ENCODE data around the gene FTO. TPM values are rescaled to one million over a fixed set of nuclear protein-coding genes. Genes with fewer than 3 reads are reported as not detected.

Gene FTO
- total and polyA plus RNA-seq, 4 donors, result 12.2 to 145 (median 57.7) TPM

- Histone ChIP-seq H3K27ac (ENCODE audit: low read depth in 1 of 2, low read length in 1 of 2) (no peak overlapping the region), H3K36me3 (ENCODE audit: control insufficient read depth in 4 of 4, insufficient read depth in 4 of 4, low read length in 4 of 4) (peaks cover 5 to 14% (median 9%) of the 10 kb centered on the region in 4 donors), H3K4me1 (ENCODE audit: control insufficient read depth in 5 of 5, insufficient read depth in 5 of 5, low read length in 5 of 5) (peaks cover 0 to 2% (median 0%) of the 10 kb centered on the region in 5 donors), H3K9me3 (ENCODE audit: control insufficient read depth in 4 of 4, insufficient read depth in 3 of 4, low read length in 3 of 4) (no peaks in the 10 kb centered on the region), H3K9ac (ENCODE audit: insufficient read depth in 1 of 2, low read length in 2 of 2) (no peak overlapping the region), H3K27me3 (ENCODE audit: control insufficient read depth in 3 of 3, insufficient read depth in 3 of 3, low read length in 2 of 3) (no peaks in the 10 kb centered on the region), H3K4me3 (no peak overlapping the region)
- no peak for TF ChIP-seq CTCF (IDR thresholded peaks at IDR 0.05; ENCODE audit: control extremely low read depth, extremely low read depth)
- ATAC-seq (ENCODE audit: insufficient read depth, low FRiP score) (no peak), DNase-seq (no peak)
- 77 to 94% methylated on average over 2 of the region's 2 CpGs for WGBS, 2 donors
Measured at GRCh38 chr16:53881371-53881770, 177.4 kb downstream of the FTO start.

DNA sequence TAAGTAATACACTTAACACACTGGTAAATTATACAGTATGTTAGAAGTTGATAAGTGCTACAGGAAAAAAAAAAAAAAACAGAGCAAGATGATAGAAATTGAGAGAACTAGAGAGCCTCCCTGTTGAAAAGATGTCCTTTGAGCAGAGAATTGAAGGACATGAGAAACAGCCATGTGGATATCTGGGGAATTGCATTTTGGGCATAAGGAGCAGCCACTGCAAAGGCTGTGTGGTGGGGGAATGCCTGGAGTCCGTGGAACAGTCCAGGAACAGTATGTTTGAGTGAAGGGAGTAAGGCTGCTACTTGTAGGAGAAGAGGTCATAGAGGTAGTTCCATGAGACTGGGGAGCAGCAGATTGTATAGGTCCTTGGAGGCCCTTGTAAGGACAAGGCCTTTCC, 178.4 kb downstream of the FTO start:
- no peak for TF ChIP-seq CTCF (IDR thresholded peaks at IDR 0.05; ENCODE audit: control extremely low read depth, extremely low read depth)
- no peak overlapping the region for H3K27ac ChIP-seq (ENCODE audit: low read depth in 1 of 2, low read length in 1 of 2)
- H3K4me3 ChIP-seq, result no peak overlapping the region
- no peaks in the 10 kb centered on the region for H3K27me3 ChIP-seq (ENCODE audit: control insufficient read depth in 3 of 3, insufficient read depth in 3 of 3, low read length in 2 of 3)
- DNase-seq (no peak), ATAC-seq (ENCODE audit: insufficient read depth, low FRiP score) (no peak)
- peaks cover 0 to 2% (median 0%) of the 10 kb centered on the region in 5 donors for H3K4me1 ChIP-seq (ENCODE audit: control insufficient read depth in 5 of 5, insufficient read depth in 5 of 5, low read length in 5 of 5)
- 91 to 100% methylated on average over 1 of the region's 1 CpG for WGBS, 2 donors
- H3K9me3 ChIP-seq (ENCODE audit: control insufficient read depth in 4 of 4, insufficient read depth in 3 of 4, low read length in 3 of 4), result no peaks in the 10 kb centered on the region
- peaks cover 5 to 14% (median 9%) of the 10 kb centered on the region in 4 donors for H3K36me3 ChIP-seq (ENCODE audit: control insufficient read depth in 4 of 4, insufficient read depth in 4 of 4, low read length in 4 of 4)
- no peak overlapping the region for H3K9ac ChIP-seq (ENCODE audit: insufficient read depth in 1 of 2, low read length in 2 of 2)

GRCh38 chr16:53884748-53885147, 180.8 kb downstream of the FTO start:
- no peak for ATAC-seq (ENCODE audit: insufficient read depth, low FRiP score)

More at GRCh38 chr16:53884748-53885147, 180.8 kb downstream of the FTO start:
- WGBS, 2 donors, result 77 to 95% methylated on average over 4 of the region's 4 CpGs
- H3K4me3 ChIP-seq, result no peak overlapping the region
- H3K4me1 ChIP-seq (ENCODE audit: control insufficient read depth in 5 of 5, insufficient read depth in 5 of 5, low read length in 5 of 5), result peaks cover 0 to 2% (median 0%) of the 10 kb centered on the region in 5 donors
- H3K9ac ChIP-seq (ENCODE audit: insufficient read depth in 1 of 2, low read length in 2 of 2), result no peak overlapping the region
- H3K36me3 ChIP-seq (ENCODE audit: control insufficient read depth in 4 of 4, insufficient read depth in 4 of 4, low read length in 4 of 4), result peaks cover 5 to 24% (median 13%) of the 10 kb centered on the region in 4 donors
- H3K9me3 ChIP-seq (ENCODE audit: control insufficient read depth in 4 of 4, insufficient read depth in 3 of 4, low read length in 3 of 4), result no peaks in the 10 kb centered on the region
- TF ChIP-seq CTCF (IDR thresholded peaks at IDR 0.05; ENCODE audit: control extremely low read depth, extremely low read depth), result no peak
- DNase-seq, result no peak
- H3K27me3 ChIP-seq (ENCODE audit: control insufficient read depth in 3 of 3, insufficient read depth in 3 of 3, low read length in 2 of 3), result no peaks in the 10 kb centered on the region
- no peak overlapping the region for H3K27ac ChIP-seq (ENCODE audit: low read depth in 1 of 2, low read length in 1 of 2)
